ENCODE data around the gene RPL22.

RPL22 gene

GRCh38 chr1:6198646-6199297 is 623 bp downstream of the RPL22 start:
- DNase-seq: peak; percentile 28

GRCh38 chr1:6197746-6198427 is 1.5 kb downstream of the RPL22 start:
- no peak for DNase-seq

GRCh38 chr1:6191968-6192367 is 7.4 kb downstream of the RPL22 start:
- DNase-seq: no peak

- no peak for DNase-seq
Measured at GRCh38 chr1:6188466-6188865, 10.9 kb downstream of the RPL22 start.

GRCh38 chr1:6185635-6186382 is 13.6 kb downstream of the RPL22 start:
- peak; percentile 38 for DNase-seq

- DNase-seq: no peak
Measured at GRCh38 chr1:6185151-6185550, 14.2 kb downstream of the RPL22 start.

- no peak for DNase-seq
Measured at GRCh38 chr1:6184083-6184783, 15.2 kb downstream of the RPL22 start.

GRCh38 chr1:6183520-6183989 is 15.8 kb downstream of the RPL22 start:
- no peak for DNase-seq

GRCh38 chr1:6181347-6181770 is 18.0 kb downstream of the RPL22 start:
- DNase-seq: no peak

- DNase-seq: no peak
Measured at GRCh38 chr1:6180707-6181311, 18.6 kb downstream of the RPL22 start.

- DNase-seq: no peak
Measured at GRCh38 chr1:6180268-6180706, 19.1 kb downstream of the RPL22 start, which contains the start of gene CHD5. Gene CHD5 (minus strand): TSS chr1:6180321. CDS start chr1:6180023, 298 bp downstream.

- no peak for DNase-seq
Measured at GRCh38 chr1:6179564-6180175, 19.7 kb downstream of the RPL22 start.

GRCh38 chr1:6178751-6179563 is 20.4 kb downstream of the RPL22 start:
- DNase-seq: no peak

- no peak for DNase-seq
Measured at GRCh38 chr1:6177681-6178380, 21.6 kb downstream of the RPL22 start.

- DNase-seq: no peak
Measured at GRCh38 chr1:6176779-6177178, 22.6 kb downstream of the RPL22 start.

GRCh38 chr1:6175411-6175828 is 24.0 kb downstream of the RPL22 start:
- DNase-seq: no peak

- DNase-seq: no peak
Measured at GRCh38 chr1:6174621-6175410, 24.6 kb downstream of the RPL22 start.

GRCh38 chr1:6172549-6172948 is 26.8 kb downstream of the RPL22 start:
- DNase-seq: no peak

GRCh38 chr1:6171548-6172124 is 27.8 kb downstream of the RPL22 start:
- DNase-seq: no peak

Data from CD4-positive, alpha-beta T cell treated with Interleukin-17A for 1 hour (primary cell).